HL-60 (cell line): ENCODE results near the gene H1-8.

Experiments used
- DNase-seq, 2 experiments: peaks; one replicate each; pipeline ENCODE4 v3.0.0-alpha.2; 2010 to 2020; ENCODE audit warnings: low read depth in 1 of 2, low spot score in 1 of 2
- H3K27ac ChIP-seq: fragments of 250-450 bp; sonication (Bioruptor Pico); replicated peaks from 2 replicates; pipeline ENCODE4 v1.5.1; 2020; ENCODE audit warnings: mild to moderate bottlenecking, moderate library complexity
- H3K27me3 ChIP-seq: fragments of 250-450 bp; sonication (Bioruptor Pico); 2 replicates; pipeline ENCODE4 v1.5.1; 2021; ENCODE audit warnings: mild to moderate bottlenecking, moderate library complexity; ENCODE audit not compliant: insufficient read depth, poor library complexity, severe bottlenecking
- H3K4me3 ChIP-seq: replicated peaks from 2 replicates; pipeline ENCODE4 v1.5.1; 2011; ENCODE audit warnings: mild to moderate bottlenecking, control low read depth, low read length; ENCODE audit not compliant: insufficient read depth
- GABPA ChIP-seq: IDR thresholded peaks from 2 replicates; pipeline ENCODE4 v1.6.1; 2012; ENCODE audit warnings: low read depth
- POLR2AphosphoS5 ChIP-seq: IDR thresholded peaks from 2 replicates; pipeline ENCODE4 v1.6.1; 2012; ENCODE audit warnings: low read depth
- REST ChIP-seq: IDR thresholded peaks from 2 replicates; pipeline ENCODE4 v1.6.1; 2012; ENCODE audit warnings: low read depth; ENCODE audit not compliant: insufficient replicate concordance
- SPI1 ChIP-seq: IDR thresholded peaks from 2 replicates; pipeline ENCODE4 v1.6.1; 2012; ENCODE audit warnings: low read depth, mild to moderate bottlenecking, borderline replicate concordance
- TF ChIP-seq, protein P1 (sequence below): IDR thresholded peaks from one replicate; pipeline ENCODE4 v1.5.1; 2011; ENCODE audit warnings: low read length, control low read depth, inconsistent platforms; ENCODE audit not compliant: insufficient read depth

Gene H1-8

DNA sequence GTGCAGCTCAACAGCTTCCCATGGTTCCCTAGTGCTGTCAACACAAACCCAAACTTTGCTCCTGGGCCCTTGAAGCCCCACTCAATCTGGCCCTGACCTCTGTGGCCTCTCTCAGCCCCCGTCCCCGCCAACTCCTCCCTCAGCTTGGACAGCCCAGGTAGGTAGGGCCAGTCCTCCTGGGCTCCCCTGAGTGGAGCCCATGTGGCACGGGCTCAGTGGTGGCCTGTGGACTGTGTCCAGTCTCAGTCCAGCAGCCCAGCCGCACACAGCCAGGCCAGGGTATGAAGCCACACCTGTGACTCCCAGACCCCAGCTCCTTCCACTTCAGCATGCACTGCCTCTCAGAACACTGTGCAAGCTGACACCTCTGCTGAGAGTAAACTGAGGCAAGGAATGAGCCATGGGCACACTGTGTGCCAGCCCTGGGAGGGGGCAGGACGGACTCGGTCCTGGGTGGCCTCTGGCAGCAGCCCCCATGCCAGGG, 52.0 kb downstream of the H1-8 start:
- DNase-seq, result no peak
- no peak overlapping the region for H3K27ac ChIP-seq
- H3K4me3 ChIP-seq, result no peak overlapping the region
- no peaks in the 10 kb centered on the region for H3K27me3 ChIP-seq
- TF ChIP-seq POLR2AphosphoS5 (no peak), REST (no peak), GABPA (no peak)
- TF ChIP-seq, protein P1, sequence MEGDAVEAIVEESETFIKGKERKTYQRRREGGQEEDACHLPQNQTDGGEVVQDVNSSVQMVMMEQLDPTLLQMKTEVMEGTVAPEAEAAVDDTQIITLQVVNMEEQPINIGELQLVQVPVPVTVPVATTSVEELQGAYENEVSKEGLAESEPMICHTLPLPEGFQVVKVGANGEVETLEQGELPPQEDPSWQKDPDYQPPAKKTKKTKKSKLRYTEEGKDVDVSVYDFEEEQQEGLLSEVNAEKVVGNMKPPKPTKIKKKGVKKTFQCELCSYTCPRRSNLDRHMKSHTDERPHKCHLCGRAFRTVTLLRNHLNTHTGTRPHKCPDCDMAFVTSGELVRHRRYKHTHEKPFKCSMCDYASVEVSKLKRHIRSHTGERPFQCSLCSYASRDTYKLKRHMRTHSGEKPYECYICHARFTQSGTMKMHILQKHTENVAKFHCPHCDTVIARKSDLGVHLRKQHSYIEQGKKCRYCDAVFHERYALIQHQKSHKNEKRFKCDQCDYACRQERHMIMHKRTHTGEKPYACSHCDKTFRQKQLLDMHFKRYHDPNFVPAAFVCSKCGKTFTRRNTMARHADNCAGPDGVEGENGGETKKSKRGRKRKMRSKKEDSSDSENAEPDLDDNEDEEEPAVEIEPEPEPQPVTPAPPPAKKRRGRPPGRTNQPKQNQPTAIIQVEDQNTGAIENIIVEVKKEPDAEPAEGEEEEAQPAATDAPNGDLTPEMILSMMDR, result no peak

- TF ChIP-seq, protein P1, result no peak
- TF ChIP-seq REST, result no peak
- no peak for TF ChIP-seq POLR2AphosphoS5
- TF ChIP-seq SPI1, result no peak
- TF ChIP-seq GABPA, result no peak
- no peaks in the 10 kb centered on the region for H3K27me3 ChIP-seq
- H3K4me3 ChIP-seq, result no peak overlapping the region
- no peak for DNase-seq
- H3K27ac ChIP-seq, result no peak overlapping the region
Measured at GRCh38 chr3:129595544-129596193, 52.7 kb downstream of the H1-8 start.

GRCh38 chr3:129596194-129597086, 53.5 kb downstream of the H1-8 start:
- Histone ChIP-seq H3K27me3 (no peaks in the 10 kb centered on the region), H3K4me3 (no peak overlapping the region), H3K27ac (peak overlapping the region; percentile 29)
- DNase-seq, result peak; percentile 76 to 85
- no peak for TF ChIP-seq GABPA
- no peak for TF ChIP-seq REST
- TF ChIP-seq SPI1, result no peak
- TF ChIP-seq, protein P1, result no peak
- no peak for TF ChIP-seq POLR2AphosphoS5
